ENCODE data around the gene CEMIP. TPM values are rescaled to one million over a fixed set of nuclear protein-coding genes. Genes with fewer than 3 reads are reported as not detected.

The CEMIP gene
- polyA plus RNA-seq, 10 donors, result 0.94 to 3.5 (median 2.0) TPM

- no peak for DNase-seq
Observed at GRCh38 chr15:80883641-80884040, 104.5 kb downstream of the CEMIP start.

- DNase-seq, result peak in 1 of 3 donors; percentile 45
Observed at GRCh38 chr15:80885016-80885579, 105.9 kb downstream of the CEMIP start.

GRCh38 chr15:80887148-80887547, 108.0 kb downstream of the CEMIP start:
- DNase-seq, result no peak

DNA sequence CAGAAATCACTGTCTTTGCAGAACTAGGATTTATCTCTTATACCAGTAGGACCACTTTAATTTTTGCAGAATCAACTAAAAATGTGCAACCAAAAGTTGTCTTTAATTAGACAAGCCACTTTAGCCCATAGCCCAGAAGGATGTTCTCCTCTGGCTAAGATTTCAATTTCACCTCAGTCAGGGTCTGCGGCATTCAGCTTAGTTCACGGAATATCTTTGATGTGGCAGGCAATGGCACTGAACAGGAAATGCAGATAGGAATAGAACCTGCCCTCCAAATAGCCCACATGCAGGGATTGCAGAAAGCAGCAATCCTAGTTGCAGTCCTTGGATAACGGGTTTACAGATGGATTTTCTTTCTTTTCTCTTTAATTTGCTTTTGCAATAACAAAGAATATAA, 109.7 kb downstream of the CEMIP start:
- no peak for DNase-seq

DNA sequence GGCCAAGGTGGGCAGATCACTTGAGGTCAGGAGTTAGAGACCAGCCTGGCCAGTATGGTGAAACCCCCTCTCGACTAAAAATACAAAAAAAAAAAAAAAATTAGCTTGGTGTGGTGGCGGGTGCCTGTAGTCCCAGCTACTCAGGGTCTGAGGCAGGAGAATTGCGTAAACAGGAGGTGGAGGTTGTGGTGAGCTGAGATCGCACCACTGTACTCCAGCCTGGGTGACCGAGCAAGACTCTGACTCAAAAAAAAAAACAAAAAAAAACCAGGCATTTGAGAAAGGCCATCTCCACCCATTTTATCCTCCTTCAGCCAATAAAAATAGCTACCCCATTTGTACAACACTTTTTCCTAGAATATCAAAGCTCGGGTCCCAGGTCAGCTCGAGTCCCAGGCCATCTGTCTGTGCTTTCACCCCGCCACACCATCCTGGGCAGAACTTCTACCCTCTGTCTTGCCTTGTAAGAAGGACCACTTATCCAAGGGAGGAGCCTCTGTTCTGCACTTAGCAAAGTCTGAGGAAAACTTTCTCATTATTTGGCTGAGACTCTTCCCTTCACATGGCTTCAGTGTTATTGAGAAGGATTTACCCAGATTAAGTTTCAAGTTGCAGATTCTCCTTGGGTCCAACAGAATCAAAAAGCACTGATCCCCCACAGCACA, 111.3 kb downstream of the CEMIP start:
- no peak for DNase-seq

- DNase-seq, result no peak
Observed at GRCh38 chr15:80891006-80891405, 111.8 kb downstream of the CEMIP start.

GRCh38 chr15:80892414-80892813, 113.2 kb downstream of the CEMIP start:
- no peak for DNase-seq

DNA sequence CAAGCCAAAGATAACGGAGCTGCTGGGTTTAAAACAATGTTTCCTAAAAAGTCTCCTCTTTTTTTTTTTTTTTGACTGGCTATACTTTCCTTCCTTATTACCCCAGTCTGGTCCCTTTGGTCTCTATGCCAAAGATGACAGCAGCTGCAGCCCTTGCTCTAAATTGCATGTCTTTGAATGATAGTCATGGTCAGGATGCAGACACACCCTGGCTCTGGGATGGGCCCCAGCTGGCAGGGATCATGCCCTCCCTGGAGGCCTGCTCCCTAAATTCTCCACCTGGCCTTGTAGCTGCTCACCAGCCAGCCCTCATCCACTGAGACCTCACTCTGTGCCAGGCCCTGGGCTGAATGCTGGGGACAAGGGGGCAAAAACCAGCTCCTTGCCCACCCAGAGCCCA, 114.6 kb downstream of the CEMIP start:
- DNase-seq, result peak; percentile 35 to 67 (median 54)

DNA sequence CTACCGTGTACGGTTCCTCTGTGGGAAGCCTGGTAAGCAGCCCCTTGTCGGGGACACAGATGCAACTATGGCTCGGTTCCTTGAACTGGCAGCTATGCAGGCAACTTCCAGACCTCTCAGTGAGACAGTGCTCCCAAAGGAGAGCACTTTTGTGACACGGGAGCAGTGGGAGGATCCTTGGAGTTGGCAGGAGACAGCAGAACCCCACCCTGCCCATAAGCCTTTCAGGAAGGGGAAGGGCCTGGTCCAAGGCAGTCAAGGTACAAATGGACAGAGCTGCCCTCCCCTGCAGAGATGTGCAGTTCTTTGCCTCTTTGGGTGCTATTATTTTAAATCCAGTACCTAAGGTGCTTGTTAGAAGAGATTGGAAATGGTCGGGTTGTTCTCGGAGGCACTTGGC, 115.9 kb downstream of the CEMIP start:
- no peak for DNase-seq

- DNase-seq, result no peak
Observed at GRCh38 chr15:80895965-80896364, 116.8 kb downstream of the CEMIP start.

GRCh38 chr15:80898040-80898439, 118.9 kb downstream of the CEMIP start:
- DNase-seq, result no peak

- DNase-seq, result peak in 1 of 3 donors; percentile 43
Observed at GRCh38 chr15:80902298-80902801, 123.2 kb downstream of the CEMIP start.

DNA sequence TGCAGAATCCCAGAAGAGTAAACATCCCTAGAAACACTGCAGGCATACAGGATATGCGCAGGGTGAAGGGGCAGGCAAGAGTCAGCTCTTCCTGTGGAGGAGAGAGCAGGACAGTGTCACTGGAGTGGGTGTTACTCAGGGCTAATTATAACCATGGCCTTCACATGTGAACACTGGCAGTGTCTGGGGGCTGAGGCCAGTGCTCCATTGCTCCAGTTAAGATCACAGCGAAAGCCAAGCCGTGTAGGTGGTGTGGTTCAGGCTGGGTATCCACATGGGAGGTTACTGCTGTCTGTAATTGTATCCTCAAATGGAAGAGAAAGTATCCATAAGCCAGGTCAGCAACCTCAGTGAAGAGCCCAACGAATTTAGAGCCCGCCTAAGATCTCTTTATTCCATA, 125.8 kb downstream of the CEMIP start:
- no peak for DNase-seq

DNA sequence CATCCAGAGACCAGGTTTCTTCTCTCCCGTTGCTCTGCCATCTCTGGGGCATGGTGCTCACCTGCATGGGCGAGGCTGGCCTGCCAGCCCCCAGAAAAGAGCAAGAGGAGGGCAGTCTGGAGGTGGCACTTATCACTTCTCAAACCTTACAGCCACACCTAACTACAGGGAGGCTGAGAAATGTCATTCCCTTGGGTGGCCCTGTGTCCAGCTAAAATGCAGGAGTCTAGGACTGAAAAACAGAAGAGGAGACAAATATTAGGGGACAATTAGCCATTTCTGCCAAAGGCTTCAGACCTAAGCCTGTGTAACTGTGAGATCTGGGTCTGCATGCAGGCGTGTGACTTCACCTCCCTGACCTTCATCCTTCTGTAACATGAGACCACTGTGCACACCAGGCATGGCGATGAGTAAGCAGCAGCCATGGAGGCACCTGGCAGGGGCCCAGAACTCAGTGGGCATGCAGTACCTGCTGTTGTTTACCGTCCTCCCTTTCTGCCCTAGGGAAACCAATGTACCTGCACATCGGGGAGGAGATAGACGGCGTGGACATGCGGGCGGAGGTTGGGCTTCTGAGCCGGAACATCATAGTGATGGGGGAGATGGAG, 127.1 kb downstream of the CEMIP start:
- no peak for DNase-seq

- DNase-seq, result no peak
Observed at GRCh38 chr15:80911821-80912220, 132.7 kb downstream of the CEMIP start.

DNA sequence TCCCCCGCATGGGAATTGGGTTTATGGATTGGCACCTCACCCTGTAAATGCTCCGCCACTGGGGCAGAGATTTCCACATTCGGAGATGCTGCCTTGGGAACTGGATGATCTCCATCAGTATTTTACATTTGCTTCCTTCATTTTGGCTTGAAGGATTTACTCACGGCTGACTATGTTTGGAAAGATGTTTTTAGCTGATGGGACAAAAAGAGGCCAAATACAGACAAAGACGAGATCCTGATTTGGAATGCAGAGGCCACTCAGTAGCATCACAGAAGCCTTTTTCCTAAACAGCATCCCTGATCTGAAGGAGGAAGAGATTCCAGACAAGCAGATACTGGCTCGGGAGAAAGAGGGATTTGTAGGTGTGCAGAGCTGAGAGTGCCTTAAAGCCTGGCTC, 133.5 kb downstream of the CEMIP start:
- DNase-seq, result no peak

GRCh38 chr15:80913541-80913940, 134.4 kb downstream of the CEMIP start:
- DNase-seq, result no peak

DNA sequence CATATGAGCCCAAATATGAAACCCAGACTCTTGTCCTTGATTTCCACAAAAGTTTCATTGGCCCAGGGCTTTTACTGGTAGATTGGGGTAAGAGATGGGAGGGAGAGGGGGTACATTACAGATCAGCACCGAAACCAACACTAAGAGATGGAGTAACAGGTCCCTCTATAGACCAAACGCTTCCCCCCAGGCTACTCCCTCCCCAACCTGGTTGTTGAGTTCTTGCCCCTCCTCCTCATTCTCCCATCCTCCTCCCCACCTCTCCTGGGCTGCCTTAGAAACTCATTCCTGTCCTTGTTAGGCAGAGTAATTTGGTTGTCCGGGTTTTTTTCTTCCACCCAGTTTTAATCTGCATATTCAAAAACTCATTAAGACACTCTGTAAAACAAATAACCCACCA, 136.3 kb downstream of the CEMIP start:
- DNase-seq, result no peak

- no peak for DNase-seq
Observed at GRCh38 chr15:80916056-80916455, 136.9 kb downstream of the CEMIP start.

GRCh38 chr15:80918196-80918783, 139.1 kb downstream of the CEMIP start:
- no peak for DNase-seq

DNA sequence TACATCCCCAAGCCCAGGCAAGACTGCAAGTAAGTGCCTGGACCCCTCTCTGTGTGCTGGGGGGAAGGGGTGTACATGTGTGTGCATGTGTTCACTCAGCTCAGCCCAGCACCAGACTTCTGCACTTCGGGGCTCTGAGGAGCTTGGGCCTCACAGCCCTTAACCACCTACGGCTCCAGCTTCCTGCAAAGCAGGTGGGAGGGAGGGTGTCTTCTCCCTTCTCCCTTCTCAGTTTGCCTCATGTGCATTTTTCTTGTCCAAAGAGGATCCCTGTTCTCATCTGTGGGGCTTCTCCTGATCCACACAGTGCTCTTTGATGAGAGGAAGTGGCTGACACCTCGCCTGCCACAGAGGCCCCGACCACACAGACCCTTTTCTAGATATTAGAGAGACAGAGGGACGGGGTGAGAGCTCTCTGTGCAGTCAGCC, 141.1 kb downstream of the CEMIP start:
- no peak for DNase-seq

DNA sequence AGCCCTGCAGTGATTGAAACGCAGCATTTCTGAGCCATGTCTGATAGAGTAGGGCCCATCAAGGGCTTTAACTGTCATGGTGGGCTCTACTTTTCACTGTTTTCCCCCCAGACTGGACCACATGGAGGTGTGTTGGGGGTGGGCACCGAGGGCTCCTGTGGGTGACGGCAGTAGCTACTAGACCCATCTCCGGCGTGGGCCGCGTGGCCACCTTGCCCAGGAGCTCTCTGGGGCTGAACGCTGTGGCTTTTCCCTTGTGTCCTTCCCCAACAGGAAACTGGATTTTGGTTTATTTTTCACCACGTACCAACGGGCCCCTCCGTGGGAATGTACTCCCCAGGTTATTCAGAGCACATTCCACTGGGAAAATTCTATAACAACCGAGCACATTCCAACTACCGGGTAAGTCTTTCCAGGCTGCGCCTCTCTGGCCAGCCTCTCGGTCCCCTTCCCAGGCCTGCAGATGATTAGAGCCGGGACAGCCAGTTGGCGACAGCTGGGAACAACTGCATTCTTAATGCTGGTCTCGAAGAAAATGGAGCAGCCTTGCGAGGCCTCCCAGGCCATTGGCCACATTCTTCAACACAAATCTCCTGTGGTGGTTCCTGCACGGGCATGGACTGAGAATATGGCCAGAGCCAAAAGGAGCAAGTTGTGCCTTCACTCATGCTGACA, 142.7 kb downstream of the CEMIP start:
- no peak for DNase-seq
